ENCODE data around the gene WDPCP. TPM values are rescaled to one million over a fixed set of nuclear protein-coding genes. Genes with fewer than 3 reads are reported as not detected.

The WDPCP gene
- total and polyA plus RNA-seq, 2 of the 13 experiments (the other 11 are each of a cell fraction or from before 2014, with no cell fraction given) = 2.9 to 5.2 TPM

GRCh38 chr2:63189026-63189425 is 399.3 kb downstream of the WDPCP start (continued):
- TF ChIP-seq ZNF142 (CRISPR knock-in tag; IDR thresholded peaks at IDR 0.05) (no peak), JARID2 (CRISPR knock-in tag; IDR thresholded peaks at IDR 0.05; ENCODE audit: insufficient replicate concordance) (no peak), ATAD3A (CRISPR knock-in tag; IDR thresholded peaks at IDR 0.05) (no peak), ZNF75D (CRISPR knock-in tag; IDR thresholded peaks at IDR 0.05; ENCODE audit: borderline replicate concordance) (no peak), ATF7 (IDR thresholded peaks at IDR 0.05) (no peak), ATF7 (CRISPR knock-in tag; IDR thresholded peaks at IDR 0.05) (no peak), ZNF709 (CRISPR knock-in tag; IDR thresholded peaks at IDR 0.05) (no peak), THAP11 (CRISPR knock-in tag; IDR thresholded peaks at IDR 0.05) (no peak), ZNF331 (CRISPR knock-in tag; IDR thresholded peaks at IDR 0.05) (peak; percentile 70), ZNF337 (CRISPR knock-in tag; IDR thresholded peaks at IDR 0.05; ENCODE audit: borderline replicate concordance, low read depth) (no peak), DNMT3B (CRISPR knock-in tag; conservative IDR thresholded peaks at IDR 0.05) (peak; percentile 42; the same call in 1 of the 2 replicates), ZNF235 (CRISPR knock-in tag; IDR thresholded peaks at IDR 0.05; ENCODE audit: borderline replicate concordance) (no peak), ATF7-NPFF (CRISPR knock-in tag; IDR thresholded peaks at IDR 0.05; ENCODE audit: low read depth) (no peak), ZNF850 (CRISPR knock-in tag; conservative IDR thresholded peaks at IDR 0.05) (no peak), SP5 (CRISPR knock-in tag; IDR thresholded peaks at IDR 0.05; ENCODE audit: borderline replicate concordance, low read depth) (no peak; the same call in 1 of the 2 replicates), ZNF768 (CRISPR knock-in tag; IDR thresholded peaks at IDR 0.05) (no peak), ZNF460 (CRISPR knock-in tag; IDR thresholded peaks at IDR 0.05; ENCODE audit: borderline replicate concordance) (no peak), MIER2 (CRISPR knock-in tag; IDR thresholded peaks at IDR 0.05) (peak; percentile 50; the same call in 1 of the 2 replicates), POLR2AphosphoS2 (IDR thresholded peaks at IDR 0.05; ENCODE audit: low read depth, low read length) (no peak), BRCA1 (CRISPR knock-in tag; IDR thresholded peaks at IDR 0.05) (no peak), ZSCAN31 (CRISPR knock-in tag; IDR thresholded peaks at IDR 0.05; ENCODE audit: low read depth) (no peak)
- TF ChIP-seq, protein P1, sequence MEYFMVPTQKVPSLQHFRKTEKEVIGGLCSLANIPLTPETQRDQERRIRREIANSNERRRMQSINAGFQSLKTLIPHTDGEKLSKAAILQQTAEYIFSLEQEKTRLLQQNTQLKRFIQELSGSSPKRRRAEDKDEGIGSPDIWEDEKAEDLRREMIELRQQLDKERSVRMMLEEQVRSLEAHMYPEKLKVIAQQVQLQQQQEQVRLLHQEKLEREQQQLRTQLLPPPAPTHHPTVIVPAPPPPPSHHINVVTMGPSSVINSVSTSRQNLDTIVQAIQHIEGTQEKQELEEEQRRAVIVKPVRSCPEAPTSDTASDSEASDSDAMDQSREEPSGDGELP (IDR thresholded peaks at IDR 0.05; ENCODE audit: borderline replicate concordance, low read depth) = no peak
- TF ChIP-seq, protein P2, sequence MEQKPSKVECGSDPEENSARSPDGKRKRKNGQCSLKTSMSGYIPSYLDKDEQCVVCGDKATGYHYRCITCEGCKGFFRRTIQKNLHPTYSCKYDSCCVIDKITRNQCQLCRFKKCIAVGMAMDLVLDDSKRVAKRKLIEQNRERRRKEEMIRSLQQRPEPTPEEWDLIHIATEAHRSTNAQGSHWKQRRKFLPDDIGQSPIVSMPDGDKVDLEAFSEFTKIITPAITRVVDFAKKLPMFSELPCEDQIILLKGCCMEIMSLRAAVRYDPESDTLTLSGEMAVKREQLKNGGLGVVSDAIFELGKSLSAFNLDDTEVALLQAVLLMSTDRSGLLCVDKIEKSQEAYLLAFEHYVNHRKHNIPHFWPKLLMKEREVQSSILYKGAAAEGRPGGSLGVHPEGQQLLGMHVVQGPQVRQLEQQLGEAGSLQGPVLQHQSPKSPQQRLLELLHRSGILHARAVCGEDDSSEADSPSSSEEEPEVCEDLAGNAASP (CRISPR knock-in tag; IDR thresholded peaks at IDR 0.05; ENCODE audit: borderline replicate concordance) = no peak
- TF ChIP-seq, protein P3, sequence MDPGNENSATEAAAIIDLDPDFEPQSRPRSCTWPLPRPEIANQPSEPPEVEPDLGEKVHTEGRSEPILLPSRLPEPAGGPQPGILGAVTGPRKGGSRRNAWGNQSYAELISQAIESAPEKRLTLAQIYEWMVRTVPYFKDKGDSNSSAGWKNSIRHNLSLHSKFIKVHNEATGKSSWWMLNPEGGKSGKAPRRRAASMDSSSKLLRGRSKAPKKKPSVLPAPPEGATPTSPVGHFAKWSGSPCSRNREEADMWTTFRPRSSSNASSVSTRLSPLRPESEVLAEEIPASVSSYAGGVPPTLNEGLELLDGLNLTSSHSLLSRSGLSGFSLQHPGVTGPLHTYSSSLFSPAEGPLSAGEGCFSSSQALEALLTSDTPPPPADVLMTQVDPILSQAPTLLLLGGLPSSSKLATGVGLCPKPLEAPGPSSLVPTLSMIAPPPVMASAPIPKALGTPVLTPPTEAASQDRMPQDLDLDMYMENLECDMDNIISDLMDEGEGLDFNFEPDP (CRISPR knock-in tag; conservative IDR thresholded peaks at IDR 0.05) = no peak

Data from HepG2 (cell line).